ENCODE data around the gene KIRREL1.

KIRREL1 gene

DNA sequence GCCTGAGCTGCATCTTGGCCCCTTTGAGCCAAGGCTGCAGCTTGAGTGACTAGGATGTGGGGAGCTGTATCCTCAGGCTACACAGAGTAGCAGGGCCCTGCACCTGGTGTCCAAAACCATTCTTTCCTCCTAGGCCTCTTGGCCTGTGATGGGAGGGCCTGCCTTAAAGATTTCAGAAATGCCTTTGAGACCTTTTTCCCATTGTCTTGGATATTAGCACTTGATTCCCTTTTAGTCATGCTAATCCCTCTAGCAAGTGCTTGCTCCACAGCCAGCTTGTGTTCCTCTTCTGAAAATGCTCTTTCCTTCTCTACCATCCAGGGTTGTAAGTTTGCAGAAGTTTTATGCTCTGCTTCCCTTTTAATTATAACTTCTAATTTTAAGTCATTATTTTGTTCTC is 21.7 kb upstream of the KIRREL1 start:
- DNase-seq (ENCODE audit: low read depth in 2 of 3, low spot score in 1 of 3), result no peak

DNA sequence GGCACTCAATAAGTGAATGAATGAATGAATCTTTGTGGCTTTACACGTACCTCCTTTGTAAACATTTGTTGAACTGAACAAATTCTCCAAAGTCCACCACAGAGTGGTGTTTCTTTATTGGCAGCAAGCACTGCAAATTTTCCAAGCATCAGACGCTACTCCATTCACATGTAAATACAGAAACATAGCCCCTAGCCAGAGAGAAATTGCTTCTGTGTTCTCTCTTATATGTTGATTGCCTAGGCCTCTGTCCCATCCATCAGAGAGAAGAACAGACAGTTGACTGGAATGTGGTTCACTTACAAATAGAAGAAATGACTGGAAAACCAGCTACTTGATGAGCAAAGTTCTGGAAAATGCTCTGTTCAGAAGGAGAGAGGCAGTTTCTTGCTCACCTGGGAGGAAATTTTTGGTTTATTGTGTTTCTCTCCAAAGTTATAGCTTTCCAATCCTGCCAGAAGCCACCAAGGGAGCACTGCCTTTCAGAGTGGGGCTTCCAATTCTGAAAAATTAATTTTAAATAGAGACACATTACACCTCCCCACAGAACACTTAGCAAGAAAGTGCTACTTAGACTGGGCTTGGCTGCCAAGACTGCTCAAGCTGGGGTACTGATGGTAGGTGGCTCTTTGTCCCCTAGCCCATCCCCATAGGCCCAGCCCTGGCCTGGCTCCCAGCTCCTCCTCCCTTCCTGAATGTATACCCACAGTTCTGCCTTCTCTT is 18.1 kb upstream of the KIRREL1 start:
- no peak for DNase-seq (ENCODE audit: low read depth in 2 of 3, low spot score in 1 of 3)

DNA sequence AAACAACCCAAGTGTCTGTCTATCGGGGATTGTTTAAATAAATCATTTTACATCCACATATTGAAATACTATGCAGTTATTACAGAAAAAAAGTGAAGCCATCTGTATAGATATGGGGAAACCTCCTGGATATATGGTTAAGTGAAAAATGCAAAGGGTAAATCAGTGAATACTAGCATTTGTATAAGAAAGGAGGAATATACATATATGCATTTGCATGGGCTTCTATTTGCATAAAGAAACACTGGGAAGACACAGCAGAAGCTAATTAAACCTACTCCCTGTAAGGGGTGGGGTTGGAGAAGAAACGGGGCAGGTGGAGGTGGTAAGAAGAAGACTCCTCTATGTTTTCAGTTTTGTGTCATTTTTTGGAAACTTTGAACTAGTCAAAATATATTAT is 16.6 kb upstream of the KIRREL1 start:
- no peak for DNase-seq (ENCODE audit: low read depth in 2 of 3, low spot score in 1 of 3)

DNA sequence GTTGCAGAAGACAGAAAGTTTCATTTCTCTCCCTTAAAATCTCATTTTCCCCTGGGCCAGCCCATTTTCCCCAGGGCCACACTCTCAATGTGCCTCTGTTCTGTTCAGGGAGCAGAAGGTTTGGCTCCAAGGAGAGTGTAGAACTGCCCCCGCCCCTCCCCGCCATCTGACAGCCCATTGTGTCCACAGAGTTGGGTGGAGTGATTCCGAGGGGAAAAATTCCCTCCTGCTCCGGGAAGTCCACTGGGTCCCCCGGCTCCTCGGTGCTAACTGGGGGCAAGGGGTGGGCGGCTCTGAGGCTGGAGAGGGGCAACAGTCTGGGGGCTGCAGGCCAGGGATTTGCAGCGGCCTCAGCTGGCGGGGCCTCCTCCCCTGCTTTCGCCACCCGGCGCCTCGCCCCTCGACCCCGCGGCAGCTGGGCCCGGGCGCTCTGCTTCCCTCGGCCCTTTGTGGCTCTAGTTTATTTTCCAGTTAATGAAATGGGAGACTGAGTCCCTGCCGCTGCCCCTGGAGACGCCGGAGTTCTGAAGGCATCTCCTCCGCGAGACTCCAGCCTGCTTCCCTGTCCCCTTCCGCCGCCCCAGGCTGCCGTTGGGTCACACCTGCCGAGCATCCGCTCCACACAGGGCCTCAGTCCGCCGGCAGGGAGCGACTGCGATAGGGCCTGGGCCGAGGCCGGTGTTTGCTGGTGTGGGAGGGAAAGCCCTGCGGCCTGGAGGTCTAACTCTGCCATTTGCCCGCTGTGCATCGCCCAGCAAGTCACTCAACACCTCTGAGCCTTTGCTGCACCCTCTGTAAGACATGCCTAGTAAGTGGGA is 14.7 kb upstream of the KIRREL1 start:
- no peak for DNase-seq (ENCODE audit: low read depth in 2 of 3, low spot score in 1 of 3)

DNA sequence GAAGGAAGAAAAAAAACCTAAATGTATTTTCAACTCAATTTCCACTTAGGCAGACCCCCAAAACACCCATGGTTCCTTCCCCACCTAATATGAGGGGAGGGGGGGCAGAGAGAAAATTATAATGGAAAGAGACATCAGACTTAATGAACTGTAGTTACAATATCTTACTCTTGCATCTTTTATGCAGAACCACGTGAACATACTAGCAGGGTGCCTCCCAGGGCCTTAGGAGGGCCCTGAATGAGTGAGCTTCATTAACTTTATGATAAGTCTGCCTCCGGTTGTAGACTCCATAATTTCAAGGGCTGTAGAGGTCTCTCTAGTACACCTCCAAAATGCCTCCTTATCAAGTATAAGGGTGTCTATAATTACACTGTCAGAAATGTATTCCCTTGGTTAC is 11.3 kb upstream of the KIRREL1 start:
- no peak for DNase-seq (ENCODE audit: low read depth in 2 of 3, low spot score in 1 of 3)

DNA sequence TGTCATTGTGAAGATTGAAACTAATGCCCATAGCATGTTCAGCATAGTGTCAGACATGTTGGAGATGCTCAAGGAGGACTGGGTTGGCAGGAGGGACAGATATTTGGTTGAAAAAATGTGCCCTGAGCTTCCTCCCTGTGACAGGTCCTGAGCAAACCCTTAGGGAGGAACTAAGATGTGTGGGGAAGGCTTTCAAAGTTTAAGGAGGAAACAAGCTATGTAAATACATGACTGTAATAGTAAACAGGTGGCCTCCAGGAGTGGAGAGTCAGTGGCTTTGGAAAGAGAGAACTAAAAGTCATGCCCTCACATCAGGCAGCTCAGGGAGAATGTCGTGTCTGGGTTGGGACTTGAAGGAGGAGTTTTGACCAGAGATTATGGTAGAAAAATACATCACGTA is 9.7 kb upstream of the KIRREL1 start:
- no peak for DNase-seq (ENCODE audit: low read depth in 2 of 3, low spot score in 1 of 3)

DNA sequence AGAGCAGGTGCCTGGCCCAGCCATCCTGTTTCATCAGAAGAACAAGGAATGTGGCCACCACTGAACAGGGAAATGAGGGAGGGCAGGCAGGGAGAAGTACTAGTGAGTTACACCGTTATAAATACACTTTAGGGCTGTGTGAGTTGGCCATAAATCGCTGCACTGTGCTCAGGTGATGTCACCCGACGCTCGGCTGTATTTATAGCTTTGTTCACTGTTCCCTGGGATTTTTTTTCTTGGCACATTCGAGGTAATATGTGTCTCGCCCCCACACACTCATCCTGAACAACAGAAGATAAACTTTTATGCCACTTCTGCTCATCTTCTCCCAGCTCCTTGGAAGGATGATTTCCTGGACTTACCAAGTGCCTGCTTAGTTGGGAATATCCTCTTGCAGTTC is 9.0 kb upstream of the KIRREL1 start:
- no peak for DNase-seq (ENCODE audit: low read depth in 2 of 3, low spot score in 1 of 3)

DNA sequence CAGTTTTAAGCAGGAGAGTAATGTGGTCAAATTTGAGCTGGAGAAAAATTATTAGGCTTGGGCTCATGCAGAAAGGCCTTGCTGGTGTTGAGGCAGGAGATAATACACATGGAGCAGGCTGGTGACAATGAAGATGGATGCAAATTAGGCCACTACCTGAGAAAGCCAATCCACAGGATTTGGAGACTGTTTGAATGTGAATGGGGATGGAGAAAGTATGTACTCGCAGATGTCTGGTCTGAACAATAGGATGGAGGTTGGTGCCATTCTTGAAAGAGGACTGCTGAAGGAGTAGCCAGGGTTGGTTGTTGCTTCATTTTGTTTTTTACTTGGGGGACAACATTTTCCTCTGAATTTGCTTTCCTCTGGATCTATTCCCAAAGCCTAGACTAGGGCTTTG is 8.0 kb upstream of the KIRREL1 start:
- no peak for DNase-seq (ENCODE audit: low read depth in 2 of 3, low spot score in 1 of 3)

DNA sequence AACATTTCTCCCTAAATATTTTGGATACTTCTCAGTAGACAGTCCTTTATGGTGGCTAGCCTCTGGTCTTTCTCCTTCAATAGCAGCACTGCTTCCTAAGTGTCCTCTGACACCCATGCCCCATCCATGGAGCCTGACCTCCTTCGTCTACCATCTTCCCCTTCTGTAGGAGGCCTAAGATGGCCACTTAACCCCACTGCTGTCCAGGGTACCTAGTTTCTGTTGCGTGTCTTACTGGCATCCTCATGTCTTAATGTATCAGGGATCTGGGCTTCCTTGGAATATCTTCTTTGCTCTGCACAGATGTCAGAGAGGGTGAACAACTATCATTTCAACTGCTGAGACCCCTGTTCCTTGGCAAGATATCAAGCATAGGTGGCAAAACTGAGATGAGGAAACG is 5.4 kb upstream of the KIRREL1 start:
- no peak for DNase-seq (ENCODE audit: low read depth in 2 of 3, low spot score in 1 of 3)

DNA sequence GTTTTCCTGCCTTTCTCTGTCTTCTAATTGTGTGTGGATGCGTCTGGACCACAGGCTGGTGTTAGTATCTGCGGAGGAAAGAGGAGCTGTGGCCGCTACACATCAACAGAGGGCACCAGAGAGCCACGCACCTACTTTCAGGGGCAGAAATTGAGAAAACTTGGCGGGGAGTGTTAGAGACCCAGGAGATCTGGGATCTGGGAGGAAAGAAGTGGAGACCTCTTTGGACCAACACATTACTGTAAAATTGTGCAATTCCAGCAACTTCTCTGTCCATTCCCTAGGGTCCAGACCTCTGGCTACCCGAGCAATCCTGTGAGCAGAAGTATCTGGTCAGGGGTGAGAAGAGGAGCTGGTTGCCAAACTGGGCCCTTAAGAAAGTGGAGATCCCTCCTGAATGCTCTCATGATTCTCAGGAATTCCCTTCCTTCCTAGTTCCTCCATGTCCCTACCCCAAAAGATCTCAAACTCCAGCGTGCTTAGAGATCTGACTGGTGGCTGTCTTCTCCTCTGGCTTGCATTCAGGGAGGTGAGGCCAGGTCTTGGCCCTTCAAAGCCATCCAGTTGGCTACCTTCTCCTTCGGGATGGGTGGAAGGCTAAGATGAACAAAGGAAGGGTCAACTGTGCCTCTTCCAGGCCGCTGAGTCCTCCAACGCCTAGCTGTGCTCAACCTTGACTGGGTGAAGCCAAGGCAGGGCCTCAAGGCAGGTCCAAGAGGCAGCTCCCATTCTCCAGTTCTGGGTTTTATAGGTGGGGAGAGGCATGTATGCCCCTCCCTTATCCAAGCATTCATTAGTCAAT is 1.2 kb upstream of the KIRREL1 start:
- peak; percentile 7 to 48 (median 30) for DNase-seq (ENCODE audit: low read depth in 2 of 3, low spot score in 1 of 3)

DNA sequence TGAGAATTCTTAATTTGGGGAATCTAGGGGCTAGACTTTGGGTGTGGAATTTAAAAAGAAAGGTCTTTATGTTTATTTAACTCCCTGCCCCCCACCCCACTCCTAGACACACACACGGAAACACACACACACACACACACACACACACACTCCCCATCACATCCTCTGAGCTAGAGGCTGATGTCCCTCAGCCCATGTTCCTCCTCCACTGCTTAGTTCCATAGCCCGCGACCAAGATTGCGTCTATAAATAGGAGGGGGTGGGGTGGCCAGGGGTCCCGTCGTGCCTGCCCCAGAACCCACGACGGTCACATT is 655 bp upstream of the KIRREL1 start:
- DNase-seq (ENCODE audit: low read depth in 2 of 3, low spot score in 1 of 3), result no peak

DNA sequence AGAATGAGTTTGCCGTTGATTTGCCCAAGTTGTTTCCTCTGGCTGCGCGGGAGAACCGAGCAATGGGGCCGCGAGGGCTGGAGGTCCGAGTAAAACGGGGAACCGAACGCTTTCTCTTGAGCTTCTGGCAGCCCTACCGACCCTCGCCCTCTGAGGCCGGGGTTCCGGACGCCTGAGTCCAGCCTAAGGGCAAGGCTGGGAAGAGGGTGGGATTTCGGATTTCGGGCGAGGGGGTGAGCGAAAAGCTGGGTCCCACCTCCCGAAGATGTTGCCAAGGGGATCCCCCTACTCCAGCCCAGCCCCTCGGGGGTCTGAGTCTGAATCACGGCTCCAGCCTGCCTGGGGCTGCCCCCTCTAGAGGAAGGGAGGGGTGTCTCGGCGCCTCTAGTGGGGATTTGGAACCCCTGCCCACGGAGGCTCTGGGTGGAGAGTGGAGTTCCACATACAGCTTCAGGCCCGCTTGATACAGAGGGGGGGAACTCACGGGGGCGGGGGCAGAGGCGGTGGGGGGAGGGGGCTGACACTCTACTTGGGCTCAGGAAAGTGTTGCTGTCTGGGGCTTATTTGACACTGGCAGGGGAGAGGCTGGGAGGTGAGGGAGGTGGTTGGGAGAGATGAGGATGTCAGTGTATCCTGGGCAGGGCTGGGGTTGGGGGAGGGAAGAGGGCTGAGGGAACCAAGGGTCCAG is 617 bp downstream of the KIRREL1 start:
- DNase-seq (ENCODE audit: low read depth in 2 of 3, low spot score in 1 of 3), result no peak

DNA sequence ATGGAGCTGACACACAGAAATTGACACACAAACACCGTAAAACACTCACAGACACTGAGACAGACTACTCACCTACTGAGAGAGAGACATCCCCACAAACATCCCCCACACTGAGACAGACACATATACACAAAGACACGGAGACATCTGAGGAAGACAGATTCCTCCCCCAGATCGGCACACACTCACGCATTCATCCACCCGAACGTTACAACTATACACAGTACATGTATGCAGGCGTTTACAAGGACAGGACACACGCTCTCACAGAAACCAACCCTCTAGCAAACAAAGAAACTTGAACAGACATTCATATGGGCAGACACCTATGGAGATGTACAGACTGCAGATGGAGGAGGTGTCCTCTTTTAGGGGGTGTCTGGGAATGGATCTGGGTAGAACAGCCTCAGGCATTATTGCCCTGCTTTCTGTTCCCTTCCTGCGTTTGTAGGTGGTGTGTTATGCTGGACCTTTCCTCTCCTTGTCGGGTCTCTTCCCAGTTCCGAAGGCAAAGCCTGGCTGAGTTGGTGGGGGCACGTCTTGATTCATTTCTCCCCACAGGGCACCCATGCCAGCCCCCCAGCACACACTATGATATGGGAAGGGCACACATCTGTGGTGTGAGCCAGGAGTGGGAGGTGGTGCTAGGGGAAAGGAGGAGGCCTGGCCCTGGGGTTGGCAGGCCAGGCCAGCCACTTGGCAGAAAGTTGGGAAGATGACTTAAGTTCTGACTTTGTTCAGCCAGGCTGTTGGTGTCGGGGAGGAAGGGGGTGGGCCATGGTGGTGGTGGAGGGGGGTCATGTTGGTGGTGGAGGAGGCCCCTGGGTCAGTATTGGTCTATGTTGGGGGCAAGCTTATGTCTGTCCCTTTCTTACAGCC is 1.5 kb downstream of the KIRREL1 start:
- DNase-seq (ENCODE audit: low read depth in 2 of 3, low spot score in 1 of 3), result no peak

DNA sequence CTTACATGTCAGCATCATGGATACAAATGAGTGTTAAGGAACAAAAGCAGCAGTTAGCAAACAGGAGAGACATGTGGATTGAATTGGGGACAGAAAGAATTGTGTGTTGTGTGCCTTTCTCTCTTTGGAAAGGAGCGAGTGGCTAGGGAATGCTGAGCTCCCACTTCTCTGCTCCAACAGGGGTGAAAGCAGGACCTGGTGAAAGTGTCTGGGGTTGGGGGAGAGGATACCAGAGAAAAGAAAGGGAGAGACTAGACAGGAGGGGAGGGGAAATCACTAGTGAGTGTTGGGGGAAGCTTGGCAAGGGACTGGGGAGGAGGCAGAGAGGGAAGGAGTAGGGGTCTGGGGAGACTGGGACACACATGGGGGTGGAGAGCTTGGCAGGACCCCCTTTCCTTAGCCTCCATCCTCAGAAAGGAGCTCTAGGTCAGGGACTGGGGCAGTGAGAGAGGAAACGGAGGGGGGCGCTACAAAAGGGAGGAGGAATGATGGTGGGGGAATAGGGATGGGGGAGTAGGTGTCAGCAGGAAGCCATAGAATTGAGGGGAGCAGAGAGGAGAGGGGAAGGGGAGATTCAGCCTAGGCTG is 2.2 kb downstream of the KIRREL1 start:
- no peak for DNase-seq (ENCODE audit: low read depth in 2 of 3, low spot score in 1 of 3)

DNA sequence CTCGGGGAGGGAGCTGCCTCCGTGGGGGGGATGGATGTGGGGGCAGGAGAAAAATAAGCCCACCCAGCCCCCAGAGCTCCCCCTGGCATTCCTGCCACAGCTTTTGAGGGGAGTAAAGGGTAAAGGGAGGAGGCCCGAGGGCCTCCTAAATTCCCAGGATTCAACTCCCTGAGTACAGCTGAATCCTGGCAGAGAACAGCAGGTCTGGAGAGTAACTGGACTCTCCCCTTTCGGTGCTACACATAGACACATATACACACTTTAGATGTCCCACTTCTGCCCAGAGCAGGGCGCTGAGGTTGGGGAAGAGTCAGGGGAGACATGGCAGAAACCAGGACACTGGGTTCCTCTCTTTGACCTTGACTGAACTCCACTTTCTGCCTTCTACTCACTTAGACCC is 3.0 kb downstream of the KIRREL1 start:
- no peak for DNase-seq (ENCODE audit: low read depth in 2 of 3, low spot score in 1 of 3)

DNA sequence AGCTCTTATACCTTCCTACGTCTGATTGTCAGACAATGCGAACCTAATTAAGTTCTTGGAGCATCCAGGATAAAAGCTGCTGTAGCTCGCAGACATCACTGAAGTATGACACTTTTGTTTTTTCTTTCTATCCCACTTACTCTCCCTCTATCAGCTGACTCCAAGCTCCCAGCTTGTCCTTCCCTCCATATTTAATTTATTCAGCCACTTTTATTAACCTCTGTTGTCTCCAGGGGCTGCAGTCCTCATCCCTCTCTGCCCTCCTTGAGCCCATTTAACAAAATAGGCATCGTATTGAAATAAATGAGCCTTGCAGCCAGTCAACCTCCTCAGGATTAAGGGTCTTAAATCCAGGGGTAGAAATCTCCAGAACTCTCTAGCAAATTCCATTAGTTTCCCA is 7.1 kb downstream of the KIRREL1 start:
- no peak for DNase-seq (ENCODE audit: low read depth in 2 of 3, low spot score in 1 of 3)

DNA sequence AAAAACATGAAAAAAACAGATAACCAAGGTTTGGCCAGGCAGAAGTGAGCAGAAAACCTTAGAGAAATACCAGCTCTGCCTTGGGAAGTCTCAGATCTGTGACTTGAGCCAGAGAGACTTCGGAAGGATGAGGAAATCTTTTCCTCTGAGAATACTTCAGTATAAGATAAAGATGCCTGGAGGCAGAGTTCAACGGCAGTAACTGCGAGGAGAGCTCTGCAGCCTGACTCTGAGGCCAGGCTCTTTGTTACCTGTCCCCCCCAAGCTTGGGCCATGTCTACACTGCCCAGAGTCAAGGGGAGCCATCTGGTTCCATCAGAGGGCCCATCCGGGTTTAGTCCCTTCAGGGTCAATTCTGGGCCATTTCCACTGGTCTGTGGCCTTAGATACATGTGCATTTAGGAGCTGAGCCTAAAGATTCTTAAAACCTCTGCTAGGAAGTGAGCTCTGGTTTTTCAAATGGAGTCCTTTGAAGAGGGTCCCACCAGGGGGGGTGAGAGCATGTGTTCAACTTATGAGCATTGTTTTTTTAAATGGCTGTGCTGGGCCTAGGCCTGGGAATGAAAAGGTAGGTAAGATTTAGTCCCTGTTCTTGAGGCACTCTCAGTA is 8.7 kb downstream of the KIRREL1 start:
- DNase-seq (ENCODE audit: low read depth in 2 of 3, low spot score in 1 of 3), result no peak

DNA sequence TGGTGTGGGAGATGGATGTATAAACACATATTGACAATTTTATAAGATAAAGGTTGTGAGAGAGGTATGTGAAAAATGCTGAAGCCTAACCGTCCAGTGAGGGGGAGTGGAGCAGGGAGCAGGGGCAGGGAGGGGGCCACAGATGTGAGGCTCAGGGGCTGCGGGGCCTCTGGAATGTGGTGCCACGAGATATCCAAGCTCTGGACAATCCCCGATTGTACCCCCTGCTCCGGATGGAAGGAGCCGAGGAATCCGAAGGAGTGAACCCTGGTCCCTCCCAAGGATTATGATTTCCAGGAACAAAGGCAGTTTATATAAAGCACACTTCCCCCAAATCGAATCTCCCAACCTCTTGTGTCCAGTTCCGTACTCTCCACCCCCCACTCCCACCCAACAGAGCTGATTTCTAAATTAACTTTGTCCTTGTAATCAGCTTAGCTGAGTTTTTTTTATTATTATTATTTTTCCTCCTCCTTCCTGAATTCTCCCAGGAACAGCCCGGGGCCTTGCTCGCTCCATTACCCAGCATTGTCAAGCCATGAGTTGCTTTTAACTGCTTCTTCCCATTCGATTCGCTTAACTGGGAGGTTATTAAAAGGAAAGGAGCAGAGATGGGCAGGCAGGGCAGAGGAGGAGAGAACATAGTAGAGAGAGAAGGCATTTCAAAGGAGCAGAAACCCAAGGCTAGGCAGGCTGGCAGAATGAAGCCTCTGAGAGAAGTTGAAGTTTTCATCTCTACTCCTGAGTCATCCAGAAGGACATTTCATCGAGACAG is 9.4 kb downstream of the KIRREL1 start:
- no peak for DNase-seq (ENCODE audit: low read depth in 2 of 3, low spot score in 1 of 3)

DNA sequence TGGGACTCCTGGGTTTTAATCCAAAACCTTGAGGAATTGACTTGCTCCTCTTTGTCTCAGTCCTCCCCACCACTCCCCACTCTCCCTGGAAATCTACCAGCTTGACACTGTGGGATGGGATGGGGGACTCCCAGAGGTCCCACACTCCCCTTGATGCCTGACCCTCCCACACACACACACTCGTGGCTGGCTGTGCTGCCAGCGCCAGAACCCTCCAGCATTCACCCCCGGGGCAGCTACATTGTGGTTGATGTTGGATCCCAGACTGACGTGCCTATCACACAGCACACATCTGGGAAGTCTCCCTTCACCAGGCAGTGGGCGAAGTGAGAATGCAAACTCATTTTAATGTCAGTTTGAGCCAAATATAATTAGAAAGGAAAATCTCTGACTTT is 10.0 kb downstream of the KIRREL1 start:
- no peak for DNase-seq (ENCODE audit: low read depth in 2 of 3, low spot score in 1 of 3)

All from stimulated activated CD4-positive, alpha-beta T cell treated with anti-CD3 and anti-CD28 coated beads, Interleukin-12 subunit alpha, Interleukin-12 subunit beta, amount 100 ng/mL, for 48 hours (primary cell).